KOPT-K1 (cell line): ENCODE measurements around the gene KCNC4.

Experiments used
- H3K27ac ChIP-seq: fragments of 200-600 bp; sonication (generic); 2 replicates; pipeline ENCODE4 v1.5.1; 2016; ENCODE audit warnings: antibody characterized with exemption, mild to moderate bottlenecking, low read depth, low read length; ENCODE audit not compliant: poor library complexity, severe bottlenecking
- H3K36me3 ChIP-seq: fragments of 200-600 bp; sonication (generic); 2 replicates; pipeline ENCODE4 v1.5.1; 2017; ENCODE audit warnings: antibody characterized with exemption, mild to moderate bottlenecking, low read length, moderate library complexity; ENCODE audit not compliant: insufficient read depth
- H3K9me3 ChIP-seq: fragments of 200-600 bp; sonication (generic); 2 replicates; pipeline ENCODE4 v1.5.1; 2017; ENCODE audit warnings: antibody characterized with exemption, low read length, mild to moderate bottlenecking; ENCODE audit not compliant: insufficient read depth, poor library complexity, severe bottlenecking

The KCNC4 gene

DNA sequence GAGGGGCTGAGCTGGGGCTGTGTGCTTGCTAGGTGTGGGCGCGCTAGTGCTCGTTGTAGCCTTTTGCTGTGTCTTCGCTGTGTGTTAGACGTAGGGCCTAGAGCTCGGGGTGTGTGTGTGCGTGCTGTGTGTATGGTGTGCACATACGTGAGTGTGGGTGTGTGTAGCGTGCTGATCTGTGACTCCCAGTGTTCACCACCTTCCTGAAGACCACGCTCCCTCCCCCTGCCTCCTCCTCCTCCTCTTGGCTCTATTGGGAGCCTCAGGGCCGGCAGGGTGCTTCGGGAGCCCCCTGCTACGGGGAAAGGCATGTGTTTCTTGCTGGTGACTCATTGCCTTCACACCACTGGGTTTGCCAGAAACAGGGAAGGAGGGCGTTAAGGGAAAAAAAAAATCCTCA is 9.4 kb upstream of the KCNC4 start:
- no peaks in the 10 kb centered on the region for H3K36me3 ChIP-seq
- no peak overlapping the region for H3K27ac ChIP-seq
- no peaks in the 10 kb centered on the region for H3K9me3 ChIP-seq

DNA sequence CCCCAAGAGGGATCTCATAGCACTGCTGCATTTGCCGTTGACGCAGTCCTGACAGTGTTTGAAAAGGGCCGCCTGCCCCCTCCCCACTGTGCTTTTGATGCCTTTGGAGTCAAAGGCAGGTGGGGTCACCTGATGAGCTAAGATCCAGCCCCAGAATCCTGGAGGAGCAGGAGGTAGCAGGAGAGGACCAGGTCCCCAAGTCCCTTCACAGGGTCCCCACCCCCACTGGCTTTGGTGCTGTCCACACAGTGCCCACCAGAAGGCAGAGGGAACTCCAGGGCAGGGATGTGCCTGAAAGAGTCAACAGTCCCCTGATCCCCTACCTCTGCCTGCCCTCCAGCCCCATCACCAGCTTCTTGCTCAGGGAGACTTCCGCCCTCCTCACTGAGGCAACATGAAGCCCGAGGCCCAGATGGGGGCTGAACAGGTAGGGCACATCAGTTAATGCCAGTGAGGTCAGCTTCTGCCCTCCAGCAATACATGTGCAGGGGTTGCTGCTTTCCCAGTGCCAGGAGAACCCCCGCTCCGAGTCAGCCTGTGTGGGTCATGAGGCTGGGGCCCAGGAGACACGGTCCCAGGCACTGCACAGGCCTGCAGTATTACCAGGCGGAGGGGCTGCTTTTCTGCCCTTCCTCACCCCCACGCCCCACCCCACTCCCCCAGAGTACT is 8.8 kb upstream of the KCNC4 start:
- Histone ChIP-seq H3K27ac (no peak overlapping the region), H3K36me3 (no peaks in the 10 kb centered on the region), H3K9me3 (no peaks in the 10 kb centered on the region)

DNA sequence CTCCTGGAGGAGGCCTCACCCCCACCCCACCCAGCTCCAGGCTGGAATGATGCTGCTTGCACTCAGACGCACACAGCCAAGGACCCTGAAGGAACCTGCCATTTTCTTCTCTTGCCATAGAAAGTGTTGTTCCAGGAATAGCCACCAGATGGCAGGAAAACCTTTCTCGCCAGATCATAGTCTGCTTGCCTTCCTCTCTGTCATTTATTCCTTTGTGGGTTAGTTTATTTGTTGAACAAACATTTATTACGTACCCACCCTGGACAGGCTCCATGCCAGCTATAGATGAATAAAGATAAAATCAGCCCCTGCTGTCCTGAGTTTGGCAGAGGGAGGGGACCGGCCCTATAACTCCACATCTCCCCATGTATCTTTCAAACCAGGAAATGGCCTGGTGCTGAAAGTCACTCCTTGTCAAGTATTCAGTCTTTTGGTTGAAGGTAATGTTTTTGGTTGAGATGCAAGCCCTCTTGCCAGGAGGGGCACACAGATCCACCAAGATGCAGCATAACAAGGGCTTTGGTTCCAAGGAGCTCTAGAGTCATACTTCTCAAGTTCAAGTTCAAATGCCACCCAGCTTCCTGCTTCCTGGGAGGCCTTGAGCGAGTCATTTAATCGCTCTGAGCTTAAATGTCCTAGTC is 7.0 kb upstream of the KCNC4 start:
- no peaks in the 10 kb centered on the region for H3K9me3 ChIP-seq
- H3K36me3 ChIP-seq = no peaks in the 10 kb centered on the region
- peak overlapping the region; percentile 29 for H3K27ac ChIP-seq

DNA sequence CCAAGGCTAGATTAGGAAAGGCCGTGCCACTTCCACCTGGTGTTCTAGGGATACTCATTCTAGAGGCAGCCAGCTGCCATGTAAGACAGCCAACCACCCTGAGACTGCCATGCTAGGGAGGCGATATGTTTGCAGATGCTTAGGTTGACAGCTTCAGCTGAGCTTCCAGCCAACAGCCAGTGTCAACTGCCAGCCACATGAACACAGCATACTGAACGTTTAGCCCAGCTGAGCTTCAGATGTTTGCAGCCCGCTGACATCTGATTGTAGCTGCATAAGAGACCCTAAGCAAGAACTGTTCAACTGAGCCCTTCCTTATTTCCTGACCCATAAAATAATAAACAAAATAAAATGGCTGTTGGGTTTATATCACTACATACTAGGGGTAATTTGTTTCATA is 5.0 kb upstream of the KCNC4 start:
- H3K9me3 ChIP-seq = no peaks in the 10 kb centered on the region
- no peak overlapping the region for H3K27ac ChIP-seq
- H3K36me3 ChIP-seq = no peaks in the 10 kb centered on the region

DNA sequence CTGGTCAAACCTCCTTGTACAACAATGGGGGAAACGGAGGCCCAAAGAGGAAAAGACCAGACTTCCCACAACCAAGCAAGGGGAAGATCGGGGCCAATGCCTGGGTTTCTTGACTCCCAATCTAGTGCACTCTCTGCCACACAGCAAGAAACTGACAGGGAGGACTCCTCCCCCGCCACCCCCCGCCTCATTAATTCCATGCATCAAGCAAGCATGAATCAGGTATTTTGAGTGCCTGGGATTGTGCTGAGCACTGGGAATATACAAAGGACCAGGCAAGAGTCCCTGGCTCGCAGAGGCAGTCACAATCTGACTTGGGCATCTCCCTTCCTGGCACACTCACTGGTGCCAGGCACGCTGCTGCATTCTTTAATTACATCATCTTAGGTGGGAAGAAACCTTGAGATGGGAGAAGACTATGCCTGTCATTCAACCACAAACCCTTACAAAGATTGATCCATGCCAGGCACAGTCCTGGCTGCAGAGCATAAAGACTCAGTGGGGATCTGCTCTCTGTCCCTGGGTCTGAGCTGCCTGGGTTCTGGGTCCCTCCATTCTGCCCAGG is 4.4 kb upstream of the KCNC4 start:
- Histone ChIP-seq H3K9me3 (no peaks in the 10 kb centered on the region), H3K36me3 (no peaks in the 10 kb centered on the region), H3K27ac (no peak overlapping the region)

DNA sequence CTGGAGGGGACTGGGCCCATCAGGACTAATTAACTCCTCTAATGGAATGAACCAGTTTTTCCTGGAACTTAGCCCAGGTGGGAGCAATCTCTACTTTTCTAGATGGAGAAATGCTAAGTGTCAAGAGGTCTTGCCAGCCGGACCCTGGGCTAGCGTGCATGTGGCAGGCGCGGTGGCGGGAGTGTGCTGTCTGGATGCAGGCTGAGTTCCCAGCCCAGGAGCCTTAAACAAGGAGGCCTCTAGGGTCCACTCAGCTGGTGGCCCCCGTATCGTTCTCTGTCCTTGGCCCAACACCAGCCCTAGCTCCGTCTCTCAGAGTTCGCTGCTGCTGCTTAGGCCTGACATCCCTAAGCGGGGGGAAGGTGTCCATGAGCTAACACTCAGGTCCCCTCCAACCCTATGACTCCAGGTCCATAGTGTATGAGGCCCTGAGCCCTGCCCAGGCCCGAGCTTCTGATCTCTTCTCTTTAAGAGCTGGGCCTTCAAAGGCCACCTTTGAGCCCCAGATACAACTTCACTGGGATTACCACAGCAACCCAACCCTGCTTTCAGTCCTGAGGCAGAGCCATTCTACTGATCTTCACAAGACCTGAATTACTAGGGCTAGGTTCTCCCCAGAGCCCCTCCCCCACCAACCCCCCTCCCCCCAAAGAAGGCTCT is 3.7 kb upstream of the KCNC4 start:
- Histone ChIP-seq H3K9me3 (no peaks in the 10 kb centered on the region), H3K27ac (no peak overlapping the region), H3K36me3 (no peaks in the 10 kb centered on the region)

DNA sequence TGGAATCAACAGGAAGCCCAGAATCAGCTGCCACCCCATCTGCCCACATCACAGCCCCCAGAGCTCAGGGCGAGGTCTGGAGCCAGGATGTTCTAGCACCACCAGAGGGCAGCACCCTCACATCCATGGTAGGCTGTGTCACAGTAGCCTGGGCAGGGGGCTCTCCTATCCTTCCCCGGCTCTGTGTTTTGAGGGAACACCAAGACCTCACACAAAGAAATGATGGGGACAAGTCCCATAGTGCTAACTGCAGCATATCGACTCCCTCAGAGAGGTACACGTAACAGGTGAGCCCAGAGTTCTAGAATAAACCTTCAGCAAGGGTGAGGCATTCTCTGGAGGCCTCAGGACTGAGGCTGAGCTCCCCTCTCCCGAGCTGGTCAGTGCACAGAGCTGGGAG is 2.3 kb upstream of the KCNC4 start:
- Histone ChIP-seq H3K27ac (no peak overlapping the region), H3K9me3 (no peaks in the 10 kb centered on the region), H3K36me3 (no peaks in the 10 kb centered on the region)

DNA sequence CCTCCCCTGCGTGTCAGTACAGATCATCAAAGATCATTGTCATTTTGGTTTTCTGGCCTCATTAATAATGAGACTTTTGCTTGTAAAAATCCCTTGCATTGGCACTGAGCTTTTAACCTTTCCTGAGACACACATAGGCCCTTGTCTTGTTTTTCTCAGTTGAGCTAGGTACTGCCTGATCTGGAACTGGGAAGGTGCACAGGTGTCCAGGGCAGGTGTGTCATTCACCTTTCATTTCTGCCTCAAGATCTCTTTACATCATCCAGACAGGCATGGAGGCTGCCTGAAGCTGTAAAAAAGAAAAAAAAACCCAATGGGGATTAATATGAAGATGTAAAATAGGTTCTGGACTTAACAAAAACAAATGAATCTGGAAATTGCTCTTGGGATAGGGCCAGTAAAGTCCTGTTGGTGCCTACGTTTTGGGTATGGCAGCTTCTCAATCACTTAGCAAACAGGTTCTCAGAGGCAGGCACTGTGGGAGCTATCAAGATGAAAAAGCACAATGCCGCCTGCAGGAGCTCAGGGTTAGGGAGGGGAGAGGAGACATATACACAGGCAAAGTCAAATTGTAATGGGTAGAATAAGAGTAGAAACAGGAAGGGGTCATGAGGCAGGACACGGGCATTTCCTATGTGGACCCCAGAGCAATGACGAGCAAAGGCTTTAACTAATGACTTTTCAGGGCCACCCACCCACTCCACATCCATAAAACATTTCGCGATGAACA is 1.0 kb upstream of the KCNC4 start:
- Histone ChIP-seq H3K27ac (peak overlapping the region; percentile 70), H3K9me3 (no peaks in the 10 kb centered on the region), H3K36me3 (no peaks in the 10 kb centered on the region)

DNA sequence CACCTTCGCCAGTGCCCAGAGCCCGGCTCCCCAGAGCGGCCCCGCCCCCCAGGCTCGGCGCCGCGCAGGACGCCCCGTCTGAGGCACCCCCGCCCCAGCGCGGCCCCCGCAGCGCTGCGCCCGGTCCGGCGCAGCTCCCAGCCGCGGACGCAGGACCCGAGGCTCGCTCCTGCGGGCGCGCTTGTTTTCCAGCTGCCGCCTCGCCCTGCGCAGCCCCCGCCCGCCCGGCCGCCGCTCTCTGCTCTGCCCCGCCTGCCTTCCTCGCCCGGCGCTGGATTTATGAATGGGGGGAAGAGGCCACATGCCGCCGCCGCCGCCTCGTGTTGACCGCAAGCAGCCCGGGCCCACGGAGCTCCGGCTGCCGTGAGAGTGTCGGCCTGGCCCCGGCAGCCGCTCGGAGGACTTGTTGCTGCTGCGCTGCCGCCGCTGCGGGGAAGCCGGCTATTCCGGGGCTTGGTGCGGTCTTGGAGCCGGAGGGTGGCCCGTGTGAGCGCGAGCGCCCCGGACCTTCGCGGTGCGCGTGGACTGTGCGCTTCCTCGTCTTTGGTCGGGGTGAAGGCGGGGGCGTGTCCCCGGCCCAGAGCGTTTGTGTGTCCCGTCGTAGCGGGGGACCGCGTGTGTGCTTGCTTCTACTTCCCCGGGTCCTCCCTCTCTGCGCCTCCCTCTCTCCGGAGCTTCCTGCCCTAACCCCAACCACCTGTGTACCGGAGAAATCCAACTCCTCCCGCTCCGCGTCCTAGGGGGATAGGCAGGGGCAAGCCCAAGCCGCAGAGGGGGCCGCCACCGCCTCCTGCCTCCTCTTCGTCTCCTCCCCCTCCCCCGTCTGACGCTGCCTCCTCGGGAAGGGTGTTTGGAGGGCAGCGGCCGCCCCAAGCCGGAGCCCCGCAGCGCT is 736 bp downstream of the KCNC4 start:
- Histone ChIP-seq H3K36me3 (peaks cover 4% of the 10 kb centered on the region; the same call in 1 of the 2 replicates), H3K9me3 (no peaks in the 10 kb centered on the region), H3K27ac (peak overlapping the region; percentile 70)

DNA sequence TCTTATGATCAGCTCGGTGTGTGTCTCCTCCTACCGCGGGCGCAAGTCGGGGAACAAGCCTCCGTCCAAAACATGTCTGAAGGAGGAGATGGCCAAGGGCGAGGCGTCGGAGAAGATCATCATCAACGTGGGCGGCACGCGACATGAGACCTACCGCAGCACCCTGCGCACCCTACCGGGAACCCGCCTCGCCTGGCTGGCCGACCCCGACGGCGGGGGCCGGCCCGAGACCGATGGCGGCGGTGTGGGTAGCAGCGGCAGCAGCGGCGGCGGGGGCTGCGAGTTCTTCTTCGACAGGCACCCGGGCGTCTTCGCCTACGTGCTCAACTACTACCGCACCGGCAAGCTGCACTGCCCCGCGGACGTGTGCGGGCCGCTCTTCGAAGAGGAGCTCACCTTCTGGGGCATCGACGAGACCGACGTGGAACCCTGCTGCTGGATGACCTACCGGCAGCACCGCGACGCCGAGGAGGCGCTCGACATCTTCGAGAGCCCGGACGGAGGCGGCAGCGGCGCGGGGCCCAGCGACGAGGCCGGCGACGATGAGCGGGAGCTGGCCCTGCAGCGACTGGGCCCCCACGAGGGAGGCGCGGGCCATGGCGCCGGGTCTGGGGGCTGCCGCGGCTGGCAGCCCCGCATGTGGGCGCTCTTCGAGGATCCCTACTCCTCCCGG is 1.5 kb downstream of the KCNC4 start:
- Histone ChIP-seq H3K9me3 (no peaks in the 10 kb centered on the region), H3K36me3 (peaks cover 5% of the 10 kb centered on the region; the same call in 1 of the 2 replicates), H3K27ac (peak overlapping the region; percentile 70)

DNA sequence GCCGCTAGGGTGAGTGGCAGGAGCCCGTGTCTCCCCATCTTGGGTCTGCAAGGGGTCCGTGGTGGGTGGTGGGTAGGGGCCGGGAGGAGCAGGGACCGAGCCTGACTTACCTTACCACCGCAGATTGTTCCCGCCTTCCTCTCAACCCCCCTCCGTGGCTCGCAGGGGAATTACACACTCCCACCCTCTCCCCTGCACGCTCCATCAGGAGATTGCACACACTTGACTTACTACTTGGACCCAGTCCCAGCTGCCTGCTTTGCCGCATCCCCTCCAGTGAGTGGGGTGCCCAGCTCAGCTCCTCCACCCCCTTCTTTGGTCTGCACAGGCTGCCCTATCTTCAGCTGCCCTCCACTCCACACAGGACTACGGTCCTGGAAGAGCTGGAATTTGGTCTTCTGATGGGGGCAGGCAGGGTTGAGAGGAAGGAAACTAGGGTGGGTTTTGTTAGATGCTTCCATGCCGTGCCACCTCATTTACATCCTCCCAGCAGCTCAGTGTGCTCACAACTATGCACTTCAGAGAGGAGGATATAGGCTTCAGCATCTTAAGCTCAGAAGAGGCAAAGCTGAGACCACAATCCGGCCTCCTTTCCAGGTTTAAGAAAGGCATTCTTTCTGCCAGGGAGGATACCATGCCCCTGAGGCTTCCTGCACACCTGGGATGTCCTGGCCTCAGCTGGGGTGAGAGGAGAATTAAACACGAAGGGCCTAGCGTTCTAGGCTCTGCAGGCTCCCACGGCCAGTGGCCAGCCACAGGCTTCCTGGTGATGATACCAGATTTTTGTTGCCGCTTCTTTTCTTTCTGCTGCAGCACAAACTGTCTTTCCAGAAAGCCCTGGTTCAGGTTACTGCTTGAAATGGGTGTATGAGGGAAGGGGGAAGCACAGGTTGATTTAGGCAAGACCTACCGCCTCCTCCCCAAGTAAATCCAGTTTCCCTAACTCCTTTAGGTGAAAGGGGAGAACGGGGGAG is 2.3 kb downstream of the KCNC4 start:
- Histone ChIP-seq H3K27ac (no peak overlapping the region), H3K36me3 (peaks cover 5% of the 10 kb centered on the region; the same call in 1 of the 2 replicates), H3K9me3 (no peaks in the 10 kb centered on the region)

DNA sequence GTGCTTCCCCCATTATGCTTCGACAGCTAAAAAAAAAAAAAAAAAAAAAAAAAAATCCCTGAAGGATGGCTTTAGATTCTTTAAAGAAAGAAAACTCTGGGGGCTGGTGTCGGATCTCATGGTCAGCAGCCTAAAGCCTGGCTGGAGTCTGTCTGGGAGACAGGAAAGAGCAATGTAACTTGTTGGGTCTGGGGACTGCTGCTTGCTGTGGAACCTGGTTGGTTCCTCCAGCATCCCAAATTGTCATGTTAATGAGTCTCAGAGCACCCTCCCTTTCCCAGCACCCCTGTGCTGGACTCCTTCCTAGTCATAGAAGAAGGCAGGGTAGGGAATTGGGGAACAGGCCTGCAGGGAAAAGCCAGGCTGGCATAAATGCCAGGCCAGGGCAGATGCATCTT is 3.0 kb downstream of the KCNC4 start:
- H3K27ac ChIP-seq = no peak overlapping the region
- H3K9me3 ChIP-seq = no peaks in the 10 kb centered on the region
- peaks cover 5% of the 10 kb centered on the region; the same call in 1 of the 2 replicates for H3K36me3 ChIP-seq
